Prostate gland (tissue), 2 donors: Measurements from ENCODE around the gene URB2. TPM values are rescaled to one million over a fixed set of nuclear protein-coding genes. Genes with fewer than 3 reads are reported as not detected.

ENCODE experiments used
- DNase-seq: peaks from one replicate; pipeline ENCODE4 v3.0.0-alpha.2; 2019; ENCODE audit warnings: low spot score
- H3K27ac ChIP-seq, 2 donors: fragments of 200-600 bp; sonication (generic); 2 replicates each; pipeline ENCODE4 v1.5.1; 2017 to 2019
- H3K27me3 ChIP-seq: fragments of 200-600 bp; sonication (generic); replicated peaks from 2 replicates; pipeline ENCODE4 v1.5.1; 2019; ENCODE audit not compliant: insufficient read depth
- H3K36me3 ChIP-seq, 2 donors: fragments of 200-600 bp; sonication (generic); 1 replicate in 1 of 2; 2 replicates in 1 of 2; pipeline versions ENCODE4 v1.5.1 to v1.8.1; 2017 to 2019
- H3K4me1 ChIP-seq: fragments of 200-600 bp; sonication (generic); replicated peaks from 2 replicates; pipeline ENCODE4 v1.5.1; 2019
- H3K4me3 ChIP-seq, 2 donors: fragments of 200-600 bp; sonication (generic); 2 replicates each; pipeline ENCODE4 v1.5.1; 2017 to 2019
- H3K9me3 ChIP-seq: fragments of 200-600 bp; sonication (generic); 2 replicates; pipeline ENCODE4 v1.5.1; 2017
- CTCF ChIP-seq, 4 experiments: fragments of 200-600 bp in 2 of 4; fragments of 450-650 bp in 2 of 4; sonication (generic) in 2 of 4; IDR thresholded peaks; 1 replicate in 3 of 4; 2 replicates in 1 of 4; pipeline ENCODE4 v1.5.1; 2016 to 2019; ENCODE audit warnings: antibody characterized with exemption in 4 of 4, mild to moderate bottlenecking in 2 of 4, moderate library complexity in 2 of 4
- POLR2A ChIP-seq: fragments of 450-650 bp; IDR thresholded peaks from one replicate; pipeline ENCODE4 v1.6.1; 2016; ENCODE audit warnings: antibody characterized with exemption, mild to moderate bottlenecking
- POLR2AphosphoS5 ChIP-seq: sonication (generic); formaldehyde crosslinking; IDR thresholded peaks from one replicate; pipeline ENCODE4 v1.6.1; 2017; ENCODE audit warnings: antibody characterized with exemption
- WGBS: methylation state at CpG from one replicate; pipeline ENCODE4 v1.1.5; 2018; 5-methylcytosine and 5-hydroxymethylcytosine counted together
- intact Hi-C: fragments of 100-400 bp; cut with DNase I; formaldehyde crosslinking; loops from one replicate; pipeline ENCODE4 v1.14.2; 2022
- total RNA-seq, 2 donors: library from RNA; depleted of rRNA; stranded (reverse); fragments of >200 nt; gene quantifications; one replicate each; pipeline ENCODE4 v1.1.0, GENCODE V29; 2016

The URB2 gene
- total RNA-seq, 2 donors from 2014 or later = 5.6 to 11.9 TPM

GRCh38 chr1:229665912-229666558, 40.0 kb downstream of the URB2 start:
- H3K9me3 ChIP-seq = no peaks in the 10 kb centered on the region
- H3K27me3 ChIP-seq = no peaks in the 10 kb centered on the region
- no peak overlapping the region for H3K27ac ChIP-seq
- 72% methylated on average over 5 of the region's 7 CpGs for WGBS
- no peak overlapping the region for H3K4me3 ChIP-seq
- H3K4me1 ChIP-seq = no peaks in the 10 kb centered on the region
- no peak for TF ChIP-seq CTCF (IDR thresholded peaks at IDR 0.05)
- no peak for TF ChIP-seq POLR2A
- TF ChIP-seq POLR2AphosphoS5 = no peak
- no peaks in the 10 kb centered on the region for H3K36me3 ChIP-seq
- no peak for DNase-seq
- intact Hi-C loops = no loop called here

GRCh38 chr1:229666585-229666984, 40.5 kb downstream of the URB2 start:
- 86% methylated on average over 4 of the region's 4 CpGs for WGBS
- Histone ChIP-seq H3K4me3 (no peak overlapping the region), H3K9me3 (no peaks in the 10 kb centered on the region), H3K27me3 (no peaks in the 10 kb centered on the region), H3K36me3 (no peaks in the 10 kb centered on the region), H3K27ac (no peak overlapping the region), H3K4me1 (no peaks in the 10 kb centered on the region)
- intact Hi-C loops = no loop called here
- TF ChIP-seq POLR2A (no peak), POLR2AphosphoS5 (no peak), CTCF (IDR thresholded peaks at IDR 0.05) (no peak)
- no peak for DNase-seq

GRCh38 chr1:229669333-229669732, 43.3 kb downstream of the URB2 start:
- intact Hi-C loops = no loop called here
- H3K36me3 ChIP-seq = no peaks in the 10 kb centered on the region
- no peak overlapping the region for H3K4me3 ChIP-seq
- H3K4me1 ChIP-seq = no peaks in the 10 kb centered on the region
- H3K27ac ChIP-seq = no peak overlapping the region
- no peaks in the 10 kb centered on the region for H3K27me3 ChIP-seq
- H3K9me3 ChIP-seq = no peaks in the 10 kb centered on the region
- no peak for DNase-seq
- TF ChIP-seq POLR2A (no peak), CTCF (IDR thresholded peaks at IDR 0.05) (no peak), POLR2AphosphoS5 (no peak)
- WGBS = 78% methylated on average over 4 of the region's 4 CpGs

GRCh38 chr1:229671310-229671709, 45.3 kb downstream of the URB2 start:
- Histone ChIP-seq H3K36me3 (no peaks in the 10 kb centered on the region), H3K27ac (no peak overlapping the region), H3K4me3 (no peak overlapping the region), H3K27me3 (no peaks in the 10 kb centered on the region), H3K4me1 (no peaks in the 10 kb centered on the region), H3K9me3 (no peaks in the 10 kb centered on the region)
- TF ChIP-seq POLR2AphosphoS5 (no peak), CTCF (IDR thresholded peaks at IDR 0.05) (no peak), POLR2A (no peak)
- DNase-seq = no peak
- intact Hi-C loops = no loop called here
- 71% methylated on average over 5 of the region's 5 CpGs for WGBS

- DNase-seq = no peak
- H3K4me1 ChIP-seq = no peaks in the 10 kb centered on the region
- H3K4me3 ChIP-seq = no peak overlapping the region
- H3K27ac ChIP-seq = no peak overlapping the region
- 43% methylated on average over 2 of the region's 2 CpGs for WGBS
- intact Hi-C loops = no loop called here
- no peak for TF ChIP-seq POLR2AphosphoS5
- TF ChIP-seq POLR2A = no peak
- TF ChIP-seq CTCF (IDR thresholded peaks at IDR 0.05) = no peak
- no peaks in the 10 kb centered on the region for H3K27me3 ChIP-seq
- no peaks in the 10 kb centered on the region for H3K9me3 ChIP-seq
- no peaks in the 10 kb centered on the region for H3K36me3 ChIP-seq
Observed at GRCh38 chr1:229672246-229672645, 46.2 kb downstream of the URB2 start.
